Smooth muscle cell (in vitro differentiated cells): ENCODE data around the gene WDFY4. TPM values are rescaled to one million over a fixed set of nuclear protein-coding genes. Genes with fewer than 3 reads are reported as not detected.

Source experiments
- DNase-seq: peaks from one replicate; lab custom pipeline; 2025; ENCODE audit not compliant: unreplicated experiment; lab: John Stamatoyannopoulos, UW
- H2AFZ ChIP-seq: fragments of 200-600 bp; sonication (generic); 2 replicates; pipeline ENCODE4 v1.6.0; 2016; ENCODE audit warnings: antibody characterized with exemption, low read depth, mild to moderate bottlenecking
- H3F3A ChIP-seq: fragments of 200-600 bp; sonication (generic); 2 replicates; pipeline ENCODE4 v1.6.0; 2017; ENCODE audit warnings: antibody characterized with exemption, low read depth
- H3K27ac ChIP-seq: fragments of 200-600 bp; sonication (generic); 2 replicates; pipeline ENCODE4 v1.5.1; 2016; ENCODE audit warnings: low read depth, mild to moderate bottlenecking
- H3K27me3 ChIP-seq: fragments of 200-600 bp; sonication (generic); 2 replicates; pipeline ENCODE4 v1.6.1; 2016; ENCODE audit warnings: low read depth, mild to moderate bottlenecking
- H3K36me3 ChIP-seq: fragments of 200-600 bp; sonication (generic); 2 replicates; pipeline ENCODE4 v1.5.1; 2016; ENCODE audit warnings: low read depth
- H3K4me1 ChIP-seq: fragments of 200-600 bp; sonication (generic); 2 replicates; pipeline ENCODE4 v1.5.1; 2016; ENCODE audit warnings: low read depth
- H3K4me2 ChIP-seq: fragments of 200-600 bp; sonication (generic); 2 replicates; pipeline ENCODE4 v1.6.0; 2016; ENCODE audit warnings: mild to moderate bottlenecking
- H3K4me3 ChIP-seq: fragments of 200-600 bp; sonication (generic); 2 replicates; pipeline ENCODE4 v1.5.1; 2016; ENCODE audit warnings: mild to moderate bottlenecking
- H3K79me2 ChIP-seq: fragments of 200-600 bp; sonication (generic); 2 replicates; pipeline ENCODE4 v1.6.0; 2016; ENCODE audit warnings: low read depth, mild to moderate bottlenecking
- H3K9ac ChIP-seq: fragments of 200-600 bp; sonication (generic); 2 replicates; pipeline ENCODE4 v1.6.0; 2016; ENCODE audit warnings: low read depth
- H3K9me3 ChIP-seq: fragments of 200-600 bp; sonication (generic); replicated peaks from 2 replicates; pipeline ENCODE4 v1.5.1; 2016; ENCODE audit warnings: low read depth
- H4K20me1 ChIP-seq: fragments of 200-600 bp; sonication (generic); 2 replicates; pipeline ENCODE4 v1.6.0; 2016; ENCODE audit warnings: low read depth
- CTCF ChIP-seq: fragments of 200-600 bp; sonication (generic); IDR thresholded peaks from 2 replicates; pipeline ENCODE4 v1.5.1; 2017; ENCODE audit warnings: borderline replicate concordance, mild to moderate bottlenecking, antibody characterized with exemption; ENCODE audit not compliant: insufficient read depth, poor library complexity, severe bottlenecking
- WGBS: methylation state at CpG from one replicate; pipeline ENCODE4 v1.1.7; 2016; ENCODE audit warnings: low lambda C conversion rate; 5-methylcytosine and 5-hydroxymethylcytosine counted together
- polyA plus RNA-seq: library from polyadenylated mRNA; unstranded; fragments of >200 nt; fragmentation: Nextera tagmentation; extraction: Ambion mirVana; gene quantifications from 2 replicates; pipeline ENCODE4 v1.2.1, GENCODE V29; 2016
- total RNA-seq: library from RNA; depleted of rRNA; stranded (reverse); fragments of >200 nt; gene quantifications from 2 replicates; pipeline ENCODE4 v1.2.3, GENCODE V29; 2014

The WDFY4 gene
- total and polyA plus RNA-seq, 2 experiments from 2014 or later: not detected

GRCh38 chr10:48714088-48714487 lies 29.4 kb downstream of the WDFY4 start:
- Histone ChIP-seq H3K4me3 (no peak overlapping the region), H3K27me3 (peaks cover 13% of the 10 kb centered on the region), H4K20me1 (no peaks in the 10 kb centered on the region), H3K9ac (no peak overlapping the region), H2AFZ (no peak overlapping the region), H3K79me2 (no peaks in the 10 kb centered on the region), H3K4me2 (peak overlapping the region; percentile 33), H3K36me3 (no peaks in the 10 kb centered on the region), H3F3A (no peaks in the 10 kb centered on the region), H3K9me3 (no peaks in the 10 kb centered on the region), H3K4me1 (no peaks in the 10 kb centered on the region), H3K27ac (no peak overlapping the region)
- TF ChIP-seq CTCF: no peak
- DNase-seq: no peak

GRCh38 chr10:48716416-48716815 lies 31.7 kb downstream of the WDFY4 start:
- no peaks in the 10 kb centered on the region for H3K36me3 ChIP-seq
- TF ChIP-seq CTCF: no peak
- H3K27ac ChIP-seq: no peak overlapping the region
- no peak overlapping the region for H3K9ac ChIP-seq
- H2AFZ ChIP-seq: no peak overlapping the region
- no peak for DNase-seq
- H4K20me1 ChIP-seq: no peaks in the 10 kb centered on the region
- WGBS: 74% methylated on average over 4 of the region's 4 CpGs
- H3K4me1 ChIP-seq: no peaks in the 10 kb centered on the region
- H3K9me3 ChIP-seq: no peaks in the 10 kb centered on the region
- peaks cover 28% of the 10 kb centered on the region for H3K27me3 ChIP-seq
- no peaks in the 10 kb centered on the region for H3F3A ChIP-seq
- H3K79me2 ChIP-seq: no peaks in the 10 kb centered on the region
- H3K4me3 ChIP-seq: no peak overlapping the region
- no peak overlapping the region for H3K4me2 ChIP-seq

- H3K4me3 ChIP-seq: no peak overlapping the region
- no peak overlapping the region for H3K27ac ChIP-seq
- 85% methylated on average over 5 of the region's 5 CpGs for WGBS
- H3K36me3 ChIP-seq: no peaks in the 10 kb centered on the region
- H3F3A ChIP-seq: no peaks in the 10 kb centered on the region
- no peaks in the 10 kb centered on the region for H4K20me1 ChIP-seq
- no peaks in the 10 kb centered on the region for H3K79me2 ChIP-seq
- H3K9me3 ChIP-seq: no peaks in the 10 kb centered on the region
- no peak overlapping the region for H2AFZ ChIP-seq
- H3K4me2 ChIP-seq: no peak overlapping the region
- H3K4me1 ChIP-seq: no peaks in the 10 kb centered on the region
- no peak for TF ChIP-seq CTCF
- peaks cover 31% of the 10 kb centered on the region for H3K27me3 ChIP-seq
- no peak overlapping the region for H3K9ac ChIP-seq
- DNase-seq: no peak
These were observed 35.9 kb downstream of the WDFY4 start for GRCh38 chr10:48720611-48721010.
